ENCODE data around the gene UBE3A.

Gene UBE3A

GRCh38 chr15:25477816-25478215, 39.0 kb upstream of the UBE3A start:
- Histone ChIP-seq H3K4me3 (no peak overlapping the region), H3K4me1 (peaks cover 0 to 6% (median 0%) of the 10 kb centered on the region in 4 donors), H3K27ac (no peak overlapping the region), H3K9me3 (no peaks in the 10 kb centered on the region), H3K36me3 (no peaks in the 10 kb centered on the region), H3K27me3 (no peaks in the 10 kb centered on the region)
- intact Hi-C loops (cut with DNase I; ENCODE audit: low total_unique reads), result no loop called here
- DNase-seq, result no peak
- TF ChIP-seq, protein P1, sequence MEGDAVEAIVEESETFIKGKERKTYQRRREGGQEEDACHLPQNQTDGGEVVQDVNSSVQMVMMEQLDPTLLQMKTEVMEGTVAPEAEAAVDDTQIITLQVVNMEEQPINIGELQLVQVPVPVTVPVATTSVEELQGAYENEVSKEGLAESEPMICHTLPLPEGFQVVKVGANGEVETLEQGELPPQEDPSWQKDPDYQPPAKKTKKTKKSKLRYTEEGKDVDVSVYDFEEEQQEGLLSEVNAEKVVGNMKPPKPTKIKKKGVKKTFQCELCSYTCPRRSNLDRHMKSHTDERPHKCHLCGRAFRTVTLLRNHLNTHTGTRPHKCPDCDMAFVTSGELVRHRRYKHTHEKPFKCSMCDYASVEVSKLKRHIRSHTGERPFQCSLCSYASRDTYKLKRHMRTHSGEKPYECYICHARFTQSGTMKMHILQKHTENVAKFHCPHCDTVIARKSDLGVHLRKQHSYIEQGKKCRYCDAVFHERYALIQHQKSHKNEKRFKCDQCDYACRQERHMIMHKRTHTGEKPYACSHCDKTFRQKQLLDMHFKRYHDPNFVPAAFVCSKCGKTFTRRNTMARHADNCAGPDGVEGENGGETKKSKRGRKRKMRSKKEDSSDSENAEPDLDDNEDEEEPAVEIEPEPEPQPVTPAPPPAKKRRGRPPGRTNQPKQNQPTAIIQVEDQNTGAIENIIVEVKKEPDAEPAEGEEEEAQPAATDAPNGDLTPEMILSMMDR (IDR thresholded peaks at IDR 0.05), result no peak

DNA sequence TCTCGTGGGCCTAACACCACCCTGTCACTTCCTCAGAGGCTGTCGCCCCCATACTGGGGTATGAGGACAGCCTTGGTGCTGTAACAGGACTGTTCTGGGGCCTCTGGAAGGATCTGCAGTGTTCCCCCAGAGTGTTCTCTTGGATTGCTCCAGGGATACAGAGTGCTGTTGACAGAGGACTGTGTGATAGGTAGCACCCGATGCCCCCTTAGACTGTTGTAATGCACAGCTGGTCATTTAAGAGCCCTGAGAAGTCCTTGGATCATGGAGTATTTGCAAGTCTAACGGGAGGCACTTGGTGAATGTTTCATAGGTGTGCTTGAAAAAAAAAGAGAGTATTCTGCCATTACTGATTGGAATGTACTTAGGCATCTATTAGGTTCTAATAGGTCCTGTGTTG, 35.4 kb upstream of the UBE3A start:
- Histone ChIP-seq H3K27me3 (no peaks in the 10 kb centered on the region), H3K9me3 (no peaks in the 10 kb centered on the region), H3K4me3 (no peak overlapping the region), H3K4me1 (no peaks in the 10 kb centered on the region), H3K36me3 (no peaks in the 10 kb centered on the region), H3K27ac (no peak overlapping the region)
- intact Hi-C loops (cut with DNase I; ENCODE audit: low total_unique reads), result no loop called here
- TF ChIP-seq, protein P1 (IDR thresholded peaks at IDR 0.05), result no peak
- DNase-seq, result no peak

DNA sequence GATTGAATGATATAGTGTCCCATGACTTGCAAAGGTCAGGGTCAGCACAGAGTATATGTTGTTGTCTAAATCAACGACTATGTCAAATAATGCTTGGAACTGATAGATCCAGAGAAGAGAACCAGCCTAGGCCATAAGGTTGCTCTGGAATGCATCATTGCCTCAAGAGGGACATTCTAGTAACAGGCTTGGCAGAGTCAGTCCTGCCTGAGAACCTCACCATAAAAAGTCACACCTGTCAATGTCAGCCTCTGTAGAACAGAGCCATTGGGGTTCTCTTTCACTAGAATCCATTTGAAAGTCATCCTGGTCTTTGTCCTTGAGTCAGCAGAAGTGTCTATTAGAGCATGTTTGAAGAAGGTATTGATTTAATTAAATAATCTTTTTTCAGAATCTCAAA, 31.4 kb upstream of the UBE3A start:
- TF ChIP-seq, protein P1 (IDR thresholded peaks at IDR 0.05), result no peak
- H3K27me3 ChIP-seq, result no peaks in the 10 kb centered on the region
- no peak overlapping the region for H3K4me3 ChIP-seq
- no peak for DNase-seq
- H3K36me3 ChIP-seq, result no peaks in the 10 kb centered on the region
- H3K4me1 ChIP-seq, result no peaks in the 10 kb centered on the region
- intact Hi-C loops (cut with DNase I; ENCODE audit: low total_unique reads), result loop anchor here (2.0 kb wide), 1 partner anchor 67 kb away; no protein-coding TSS in a partner anchor
- H3K9me3 ChIP-seq, result no peaks in the 10 kb centered on the region
- no peak overlapping the region for H3K27ac ChIP-seq

DNA sequence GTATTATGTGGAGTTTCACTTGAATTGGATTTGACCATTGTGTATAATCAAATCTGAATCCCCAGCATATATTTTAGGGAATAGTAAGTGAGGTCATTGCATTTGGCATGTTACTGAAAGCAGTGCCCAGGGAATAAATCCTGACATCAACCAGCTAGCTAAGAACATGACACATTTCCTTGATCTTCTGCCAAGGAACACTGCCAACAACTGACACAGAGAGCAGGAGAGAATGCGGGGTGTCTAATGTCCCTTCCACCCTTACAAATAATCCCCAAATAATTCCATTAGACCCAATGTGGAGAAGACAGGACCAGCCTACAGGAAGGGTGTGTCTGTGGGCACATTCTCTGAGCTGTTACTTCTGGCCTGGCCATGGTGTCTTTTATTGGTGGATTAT, 30.6 kb upstream of the UBE3A start:
- Histone ChIP-seq H3K27ac (no peak overlapping the region), H3K27me3 (no peaks in the 10 kb centered on the region), H3K4me3 (no peak overlapping the region), H3K9me3 (no peaks in the 10 kb centered on the region), H3K36me3 (no peaks in the 10 kb centered on the region), H3K4me1 (no peaks in the 10 kb centered on the region)
- intact Hi-C loops (cut with DNase I; ENCODE audit: low total_unique reads), result no loop called here
- TF ChIP-seq, protein P1 (IDR thresholded peaks at IDR 0.05), result no peak
- no peak for DNase-seq

DNA sequence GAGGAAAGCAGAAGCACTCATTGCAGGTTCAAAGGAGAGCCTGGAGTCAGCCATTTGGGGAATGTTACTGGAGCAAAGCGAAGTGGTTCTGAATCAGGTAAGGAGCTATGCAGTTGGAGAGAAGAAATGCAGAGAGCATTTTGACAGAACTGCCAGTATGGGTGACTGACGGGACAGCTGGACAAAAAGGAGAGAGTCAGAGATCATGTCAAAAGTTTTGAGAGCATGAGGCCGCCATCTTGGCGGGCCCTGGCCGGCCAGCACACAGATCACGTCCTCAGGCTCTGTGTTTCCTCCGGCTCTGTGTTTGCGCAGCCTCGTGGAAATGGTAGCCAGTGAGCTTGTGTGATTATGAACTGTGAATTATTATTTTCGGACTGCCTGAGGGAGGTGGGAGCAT, 29.8 kb upstream of the UBE3A start:
- intact Hi-C loops (cut with DNase I; ENCODE audit: low total_unique reads), result no loop called here
- H3K27ac ChIP-seq, result no peak overlapping the region
- no peaks in the 10 kb centered on the region for H3K36me3 ChIP-seq

More for the DNA sequence above, 29.8 kb upstream of the UBE3A start:
- Histone ChIP-seq H3K4me3 (no peak overlapping the region), H3K27me3 (no peaks in the 10 kb centered on the region), H3K4me1 (no peaks in the 10 kb centered on the region), H3K9me3 (no peaks in the 10 kb centered on the region)
- TF ChIP-seq, protein P1 (IDR thresholded peaks at IDR 0.05), result no peak
- no peak for DNase-seq
